Activated CD8-positive, alpha-beta memory T cell treated with anti-CD3 and anti-CD28 coated beads, Interleukin-2, amount 10 ng/mL, durations not matched to agents 7 days and 5 days (primary cell): ENCODE data around the gene AJM1. TPM values are rescaled to one million over a fixed set of nuclear protein-coding genes. Genes with fewer than 3 reads are reported as not detected.

Experiments used
- ATAC-seq: fragments of 150-1000 bp; cut with Tn5 transposase; one replicate; pipeline ENCODE4 v1.10.0; 2021; ENCODE audit warnings: moderate library complexity
- CTCF ChIA-PET: fragments of 350-600 bp; sonication (Branson Sonifier 250); formaldehyde crosslinking; loops from one replicate; lab custom pipeline; 2021; ENCODE audit warnings: antibody characterized with exemption; lab: Charles Lee
- DNase-seq: peaks from one replicate; pipeline ENCODE4 v3.0.0-alpha.2; 2020
- H3K27ac Mint-ChIP-seq: one replicate; pipeline ENCODE4 v1.8.0; 2021; ENCODE audit warnings: mild to moderate bottlenecking, mixed read lengths
- H3K27me3 Mint-ChIP-seq: one replicate; pipeline ENCODE4 v1.8.0; 2021; ENCODE audit warnings: mixed read lengths
- H3K36me3 Mint-ChIP-seq: one replicate; pipeline ENCODE4 v1.8.0; 2021; ENCODE audit warnings: mild to moderate bottlenecking, mixed read lengths
- H3K4me1 Mint-ChIP-seq: one replicate; pipeline ENCODE4 v1.8.0; 2021; ENCODE audit warnings: mixed read lengths
- H3K4me3 Mint-ChIP-seq: one replicate; pipeline ENCODE4 v1.8.0; 2021; ENCODE audit warnings: mild to moderate bottlenecking, moderate library complexity, mixed read lengths
- H3K9me3 Mint-ChIP-seq: one replicate; pipeline ENCODE4 v1.8.0; 2022; ENCODE audit warnings: low read depth, mixed read lengths
- total RNA-seq, 2 experiments: library from RNA; stranded (reverse); gene quantifications; one replicate each; pipeline ENCODE4 v1.2.3, GENCODE V29; 2021

Gene AJM1
- total RNA-seq, 2 experiments from 2014 or later = 3.9 to 4.4 TPM

DNA sequence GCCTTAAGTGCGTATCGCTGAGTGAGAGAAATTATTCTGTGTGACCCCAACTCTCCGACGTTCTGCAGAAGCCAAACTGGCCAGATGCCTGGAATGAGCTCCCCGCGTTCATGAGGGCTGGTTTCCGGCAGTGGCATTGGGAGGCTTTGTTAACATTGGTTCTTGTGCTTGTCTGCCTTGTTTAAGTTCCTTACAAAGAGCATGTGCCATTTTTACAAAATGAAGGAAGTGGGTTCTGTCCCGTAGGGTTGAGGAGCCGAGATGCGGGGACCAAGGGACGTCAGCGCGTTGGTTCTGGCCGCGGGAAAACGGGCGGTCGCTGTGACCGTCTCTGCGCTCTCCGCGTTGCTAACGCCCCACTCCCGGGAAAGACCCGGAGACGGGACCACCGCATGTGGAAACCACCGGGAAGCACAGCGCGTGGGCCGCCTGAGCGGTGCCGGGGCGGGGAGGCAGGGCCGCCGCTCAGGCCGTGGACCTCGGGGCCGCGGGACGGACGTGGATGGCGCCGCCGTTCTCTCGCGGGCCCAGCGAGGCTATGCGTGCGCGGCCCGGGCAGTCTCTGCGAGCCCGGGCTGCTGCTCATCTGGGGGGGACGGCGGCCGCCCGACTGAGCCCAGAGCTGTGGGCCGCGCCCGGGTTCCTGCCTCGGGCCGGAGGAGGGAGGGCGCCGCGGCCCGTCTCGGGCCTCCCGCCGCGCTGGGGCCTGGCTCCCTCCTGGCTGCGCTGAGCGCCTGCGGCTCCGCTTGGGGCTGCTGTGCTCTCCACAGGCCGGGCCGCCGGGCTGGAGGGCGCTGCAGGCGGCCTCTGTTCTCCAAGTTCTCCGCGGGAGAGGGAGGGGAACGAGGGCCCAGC is 21.1 kb upstream of the AJM1 start:
- CTCF ChIA-PET = interaction anchor here (1.9 to 2.8 kb wide), 3 partner anchors 12 to 208 kb away, joined by 5 to 8 read pairs (median 7); partner anchors contain the start of gene AJM1
- Mint-ChIP-seq H3K27me3 (no peaks in the 10 kb centered on the region), H3K4me3 (no peak overlapping the region), H3K9me3 (no peaks in the 10 kb centered on the region), H3K27ac (no peak overlapping the region), H3K4me1 (peaks cover 4% of the 10 kb centered on the region), H3K36me3 (peaks cover 9% of the 10 kb centered on the region)
- ATAC-seq (no peak), DNase-seq (no peak)

GRCh38 chr9:136821826-136822544 is 20.3 kb upstream of the AJM1 start:
- Mint-ChIP-seq H3K36me3 (peaks cover 8% of the 10 kb centered on the region), H3K4me3 (no peak overlapping the region), H3K9me3 (no peaks in the 10 kb centered on the region), H3K27me3 (no peaks in the 10 kb centered on the region), H3K27ac (no peak overlapping the region), H3K4me1 (peaks cover 2% of the 10 kb centered on the region)
- CTCF ChIA-PET = interaction anchor here (1.3 to 2.8 kb wide), 2 partner anchors 20 to 21 kb away, joined by 3 to 8 read pairs; partner anchors contain the start of gene AJM1
- DNase-seq = no peak
- no peak for ATAC-seq

GRCh38 chr9:136823136-136824046 is 18.9 kb upstream of the AJM1 start:
- Mint-ChIP-seq H3K36me3 (peaks cover 6% of the 10 kb centered on the region), H3K27me3 (no peaks in the 10 kb centered on the region), H3K27ac (no peak overlapping the region), H3K4me3 (no peak overlapping the region), H3K4me1 (no peaks in the 10 kb centered on the region), H3K9me3 (no peaks in the 10 kb centered on the region)
- ATAC-seq (no peak), DNase-seq (no peak)
- CTCF ChIA-PET = interaction anchor here (0.7 to 2.8 kb wide), 6 partner anchors 8 to 263 kb away, joined by 3 to 8 read pairs (median 4); partner anchors contain the start of genes AJM1 and MAN1B1

DNA sequence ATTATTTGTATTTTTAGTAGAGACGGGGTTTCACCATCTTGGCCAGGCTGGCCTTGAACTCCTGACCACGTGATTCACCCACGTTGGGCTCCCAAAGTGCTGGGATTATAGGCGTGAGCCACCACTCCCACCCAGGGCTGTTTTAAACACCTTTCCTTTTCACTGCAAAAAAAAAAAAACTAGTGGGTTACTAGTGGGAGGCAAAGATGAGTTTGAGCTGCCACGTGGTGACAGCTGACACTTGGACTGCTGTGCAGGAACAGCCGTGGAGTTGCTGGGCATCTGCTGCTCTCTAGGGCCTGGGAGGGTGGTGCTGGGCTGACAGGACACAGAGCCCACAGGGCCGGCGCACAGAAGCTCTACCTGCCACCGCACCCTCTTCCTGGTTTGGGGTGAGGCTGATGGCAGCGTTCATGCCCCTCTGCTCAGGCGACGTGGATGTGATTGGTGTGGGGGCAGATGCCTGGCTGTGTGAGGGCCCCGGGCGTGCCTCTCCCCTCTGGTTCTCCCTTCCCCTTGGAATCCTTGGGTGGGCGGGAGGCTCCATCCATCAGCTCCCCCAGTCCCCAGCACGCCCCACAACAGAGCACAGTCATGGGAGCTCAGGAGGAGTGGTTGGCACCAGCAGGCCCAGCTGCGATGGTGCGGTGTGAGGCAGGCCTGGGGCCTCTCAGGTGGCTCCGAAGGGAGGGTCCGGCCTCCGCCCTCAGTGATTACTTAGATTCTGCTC is 17.6 kb upstream of the AJM1 start:
- no peaks in the 10 kb centered on the region for H3K27me3 Mint-ChIP-seq
- H3K36me3 Mint-ChIP-seq = peaks cover 2% of the 10 kb centered on the region
- no peaks in the 10 kb centered on the region for H3K9me3 Mint-ChIP-seq
- CTCF ChIA-PET = interaction anchor here (0.9 to 2.1 kb wide), 3 partner anchors 9 to 211 kb away, joined by 4 to 5 read pairs (median 5); no protein-coding TSS in a partner anchor
- no peak overlapping the region for H3K4me3 Mint-ChIP-seq
- no peaks in the 10 kb centered on the region for H3K4me1 Mint-ChIP-seq
- DNase-seq (no peak), ATAC-seq (no peak)
- H3K27ac Mint-ChIP-seq = no peak overlapping the region

DNA sequence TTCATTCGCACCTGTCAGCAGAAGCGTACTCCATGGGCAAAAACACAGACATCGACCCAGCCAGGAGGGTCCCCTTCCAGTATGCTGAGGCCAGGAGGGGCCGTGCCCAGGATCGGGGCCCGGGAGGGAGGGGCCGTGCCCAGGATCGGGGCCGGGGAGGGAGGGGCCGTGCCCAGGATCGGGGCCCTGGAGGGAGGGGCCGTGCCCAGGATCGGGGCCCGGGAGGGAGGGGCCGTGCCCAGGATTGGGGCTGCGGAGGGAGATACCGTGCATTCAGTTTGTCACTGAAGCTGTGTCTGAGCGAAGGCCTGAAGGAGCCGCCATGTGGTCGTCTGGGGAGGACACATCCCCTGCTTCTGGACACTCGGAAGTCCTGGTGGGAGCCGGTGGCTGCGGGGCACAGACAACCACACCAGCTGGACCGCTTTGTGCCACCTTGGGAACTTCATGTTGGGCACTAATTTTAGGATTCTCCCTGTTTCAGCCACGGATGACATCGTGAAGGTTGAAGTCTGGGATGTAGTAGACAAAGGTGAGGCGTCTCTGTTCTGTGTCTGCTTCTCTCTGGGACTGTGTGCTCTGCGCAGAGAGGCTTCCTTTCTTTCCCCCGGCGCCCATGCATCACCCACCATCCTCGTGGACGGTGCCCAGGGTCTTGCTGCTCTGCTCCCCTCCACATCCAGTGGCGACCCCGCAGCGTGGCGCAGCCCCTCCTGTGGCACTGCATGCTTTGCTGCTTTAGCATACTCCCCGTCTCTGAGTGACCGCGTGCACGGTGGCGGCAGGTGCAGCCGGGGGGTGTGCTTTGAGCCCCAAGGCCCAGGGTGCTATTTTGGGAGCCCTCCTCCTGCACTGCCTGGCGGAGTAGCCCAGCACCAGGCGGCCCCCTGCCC is 16.7 kb upstream of the AJM1 start:
- Mint-ChIP-seq H3K36me3 (peaks cover 2% of the 10 kb centered on the region), H3K27me3 (no peaks in the 10 kb centered on the region), H3K27ac (no peak overlapping the region), H3K9me3 (no peaks in the 10 kb centered on the region), H3K4me3 (no peak overlapping the region), H3K4me1 (no peaks in the 10 kb centered on the region)
- DNase-seq (no peak), ATAC-seq (no peak)
- CTCF ChIA-PET = interaction anchor here (2.1 kb wide), 2 partner anchors 10 to 210 kb away, joined by 5 read pairs; no protein-coding TSS in a partner anchor

GRCh38 chr9:136826188-136826541 is 16.1 kb upstream of the AJM1 start:
- ATAC-seq (no peak), DNase-seq (no peak)
- CTCF ChIA-PET = no interaction called here
- Mint-ChIP-seq H3K4me3 (no peak overlapping the region), H3K9me3 (no peaks in the 10 kb centered on the region), H3K27me3 (no peaks in the 10 kb centered on the region), H3K4me1 (no peaks in the 10 kb centered on the region), H3K27ac (no peak overlapping the region), H3K36me3 (peaks cover under 1% of the 10 kb centered on the region)

GRCh38 chr9:136826703-136827582 is 15.3 kb upstream of the AJM1 start:
- DNase-seq (no peak), ATAC-seq (no peak)
- Mint-ChIP-seq H3K36me3 (peaks cover 2% of the 10 kb centered on the region), H3K27ac (no peak overlapping the region), H3K4me3 (no peak overlapping the region), H3K9me3 (no peaks in the 10 kb centered on the region), H3K4me1 (no peaks in the 10 kb centered on the region), H3K27me3 (no peaks in the 10 kb centered on the region)
- CTCF ChIA-PET = interaction anchor here (1.1 kb wide), 1 partner anchor 220 kb away, joined by 3 read pairs; no protein-coding TSS in a partner anchor

- H3K4me3 Mint-ChIP-seq = no peak overlapping the region
- CTCF ChIA-PET = interaction anchor here (1.1 kb wide), 1 partner anchor 219 kb away, joined by 3 read pairs; no protein-coding TSS in a partner anchor
Observed at GRCh38 chr9:136827794-136828473, 14.3 kb upstream of the AJM1 start.

DNA sequence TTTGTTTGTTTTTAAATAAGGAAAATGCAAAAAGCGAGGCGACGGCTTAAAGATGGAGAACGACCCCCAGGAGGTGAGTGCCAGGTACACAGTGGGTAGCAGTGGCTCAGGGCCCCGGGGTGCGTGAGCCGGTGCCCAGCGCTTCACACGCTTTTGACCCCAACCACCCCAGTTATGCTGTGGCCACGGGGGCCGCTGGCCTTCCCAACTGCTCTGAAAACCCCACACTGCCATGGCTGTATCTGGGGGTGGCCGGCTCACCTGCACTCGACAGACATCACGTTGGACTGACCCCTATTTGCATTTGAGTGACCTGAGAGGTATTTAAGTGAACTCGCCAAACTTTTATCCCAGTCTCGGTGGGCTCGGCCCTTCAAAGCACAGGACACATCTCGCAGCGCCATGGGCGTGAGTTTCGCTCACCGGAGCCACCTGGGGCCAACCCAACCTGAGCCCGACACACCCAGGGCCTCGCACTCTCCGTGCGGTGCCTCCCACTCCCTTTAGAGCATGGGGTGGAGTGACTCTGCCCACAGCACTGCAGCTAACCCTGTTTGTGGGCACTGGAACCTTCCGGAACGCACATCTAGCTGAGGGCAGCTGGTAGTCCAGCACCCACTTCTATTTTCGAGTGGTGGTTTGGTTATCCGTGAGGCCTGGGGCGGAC is 13.7 kb upstream of the AJM1 start:
- H3K4me3 Mint-ChIP-seq = no peak overlapping the region
- CTCF ChIA-PET = no interaction called here
- ATAC-seq (no peak), DNase-seq (no peak)
- peaks cover 2% of the 10 kb centered on the region for H3K36me3 Mint-ChIP-seq
- no peaks in the 10 kb centered on the region for H3K4me1 Mint-ChIP-seq
- H3K27me3 Mint-ChIP-seq = no peaks in the 10 kb centered on the region
- no peak overlapping the region for H3K27ac Mint-ChIP-seq
- no peaks in the 10 kb centered on the region for H3K9me3 Mint-ChIP-seq

More at GRCh38 chr9:136827794-136828473, 14.3 kb upstream of the AJM1 start:
- H3K4me1 Mint-ChIP-seq = no peaks in the 10 kb centered on the region
- no peak overlapping the region for H3K27ac Mint-ChIP-seq
- DNase-seq (no peak), ATAC-seq (no peak)
- H3K27me3 Mint-ChIP-seq = no peaks in the 10 kb centered on the region
- H3K9me3 Mint-ChIP-seq = no peaks in the 10 kb centered on the region
- peaks cover 2% of the 10 kb centered on the region for H3K36me3 Mint-ChIP-seq

GRCh38 chr9:136829412-136829811 is 12.9 kb upstream of the AJM1 start:
- Mint-ChIP-seq H3K4me1 (no peaks in the 10 kb centered on the region), H3K27ac (no peak overlapping the region), H3K36me3 (peaks cover 2% of the 10 kb centered on the region), H3K4me3 (no peak overlapping the region), H3K9me3 (no peaks in the 10 kb centered on the region), H3K27me3 (no peaks in the 10 kb centered on the region)
- CTCF ChIA-PET = interaction anchor here (1.1 kb wide), 1 partner anchor 206 kb away, joined by 3 read pairs; no protein-coding TSS in a partner anchor
- DNase-seq (no peak), ATAC-seq (no peak)
